ENCODE results near the gene C21orf91.

C21orf91 gene

DNA sequence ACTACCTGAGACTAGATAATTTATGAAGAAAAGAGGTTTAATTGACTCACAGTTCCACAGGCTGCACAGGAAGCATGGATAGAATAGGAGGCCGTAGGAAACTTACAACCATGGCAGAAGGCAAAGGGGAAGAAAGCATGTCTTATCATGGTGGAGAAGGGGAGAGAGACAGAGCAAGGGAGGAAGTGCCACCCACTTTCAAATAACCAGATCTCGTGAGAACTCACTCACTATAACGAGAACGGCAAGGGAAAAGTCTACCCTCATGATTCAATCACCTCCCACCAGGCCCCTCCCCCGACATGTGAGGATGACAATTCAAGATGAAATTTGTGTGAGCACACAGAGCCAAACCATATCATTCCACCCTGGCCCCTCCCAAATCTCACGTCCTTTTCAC lies 4.7 kb upstream of the C21orf91 start:
- H3K9ac ChIP-seq (ENCODE audit: low read depth, low read length), result no peak overlapping the region
- H3K4me3 ChIP-seq (ENCODE audit: low read depth, low read length), result no peak overlapping the region
- peaks cover 3% of the 10 kb centered on the region for H3K4me1 ChIP-seq (ENCODE audit: control insufficient read depth, insufficient read depth, low read length)
- no peaks in the 10 kb centered on the region for H3K36me3 ChIP-seq (ENCODE audit: control insufficient read depth, insufficient read depth, low read length)
- no peaks in the 10 kb centered on the region for H3K9me3 ChIP-seq (ENCODE audit: control insufficient read depth, insufficient read depth, low read length)
- no peaks in the 10 kb centered on the region for H3K27me3 ChIP-seq (ENCODE audit: control insufficient read depth, insufficient read depth, low read length)

DNA sequence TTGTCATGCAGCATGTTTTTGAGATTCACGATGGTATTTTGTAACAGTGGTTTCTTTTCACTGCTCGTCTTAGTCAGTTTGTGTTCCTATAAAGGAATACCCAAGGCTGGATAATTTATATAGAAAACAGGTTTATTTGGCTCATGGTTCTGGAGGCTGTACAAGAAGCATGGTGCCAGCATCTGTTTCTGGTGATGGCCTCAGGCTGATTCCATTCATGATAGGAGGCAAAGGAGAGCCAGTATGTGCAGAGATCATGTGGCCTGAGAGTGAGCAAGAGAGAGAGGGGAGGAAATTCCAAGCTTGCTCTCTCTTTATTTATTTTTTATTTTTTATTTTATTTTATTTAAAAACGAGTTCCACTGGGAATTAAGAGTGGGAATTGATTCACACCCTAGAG lies 2.0 kb upstream of the C21orf91 start:
- Histone ChIP-seq H3K9ac (ENCODE audit: low read depth, low read length) (no peak overlapping the region), H3K36me3 (ENCODE audit: control insufficient read depth, insufficient read depth, low read length) (no peaks in the 10 kb centered on the region), H3K27me3 (ENCODE audit: control insufficient read depth, insufficient read depth, low read length) (no peaks in the 10 kb centered on the region), H3K4me1 (ENCODE audit: control insufficient read depth, insufficient read depth, low read length) (no peaks in the 10 kb centered on the region), H3K9me3 (ENCODE audit: control insufficient read depth, insufficient read depth, low read length) (no peaks in the 10 kb centered on the region), H3K4me3 (ENCODE audit: low read depth, low read length) (no peak overlapping the region)

DNA sequence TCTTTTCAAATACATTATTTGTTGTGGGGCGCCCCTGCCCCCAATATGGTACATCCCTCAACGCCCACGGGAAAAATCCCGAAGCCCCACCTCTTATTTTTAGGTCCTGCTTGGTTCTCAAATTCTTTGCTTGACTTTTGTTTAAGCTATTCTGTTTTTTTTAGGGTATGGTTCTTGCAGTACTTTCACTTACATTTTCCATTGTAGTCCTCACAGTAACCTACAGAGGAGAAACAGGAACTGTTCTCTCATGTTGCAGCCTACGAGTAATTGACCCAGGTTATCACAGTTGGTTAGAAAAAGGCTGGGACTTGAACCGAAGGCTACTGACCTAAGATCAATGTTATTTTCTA lies 697 bp upstream of the C21orf91 start:
- Histone ChIP-seq H3K4me3 (ENCODE audit: low read depth, low read length) (peak overlapping the region; percentile 65), H3K36me3 (ENCODE audit: control insufficient read depth, insufficient read depth, low read length) (no peaks in the 10 kb centered on the region), H3K4me1 (ENCODE audit: control insufficient read depth, insufficient read depth, low read length) (no peaks in the 10 kb centered on the region), H3K9ac (ENCODE audit: low read depth, low read length) (peak overlapping the region; percentile 98), H3K27me3 (ENCODE audit: control insufficient read depth, insufficient read depth, low read length) (no peaks in the 10 kb centered on the region), H3K9me3 (ENCODE audit: control insufficient read depth, insufficient read depth, low read length) (no peaks in the 10 kb centered on the region)

DNA sequence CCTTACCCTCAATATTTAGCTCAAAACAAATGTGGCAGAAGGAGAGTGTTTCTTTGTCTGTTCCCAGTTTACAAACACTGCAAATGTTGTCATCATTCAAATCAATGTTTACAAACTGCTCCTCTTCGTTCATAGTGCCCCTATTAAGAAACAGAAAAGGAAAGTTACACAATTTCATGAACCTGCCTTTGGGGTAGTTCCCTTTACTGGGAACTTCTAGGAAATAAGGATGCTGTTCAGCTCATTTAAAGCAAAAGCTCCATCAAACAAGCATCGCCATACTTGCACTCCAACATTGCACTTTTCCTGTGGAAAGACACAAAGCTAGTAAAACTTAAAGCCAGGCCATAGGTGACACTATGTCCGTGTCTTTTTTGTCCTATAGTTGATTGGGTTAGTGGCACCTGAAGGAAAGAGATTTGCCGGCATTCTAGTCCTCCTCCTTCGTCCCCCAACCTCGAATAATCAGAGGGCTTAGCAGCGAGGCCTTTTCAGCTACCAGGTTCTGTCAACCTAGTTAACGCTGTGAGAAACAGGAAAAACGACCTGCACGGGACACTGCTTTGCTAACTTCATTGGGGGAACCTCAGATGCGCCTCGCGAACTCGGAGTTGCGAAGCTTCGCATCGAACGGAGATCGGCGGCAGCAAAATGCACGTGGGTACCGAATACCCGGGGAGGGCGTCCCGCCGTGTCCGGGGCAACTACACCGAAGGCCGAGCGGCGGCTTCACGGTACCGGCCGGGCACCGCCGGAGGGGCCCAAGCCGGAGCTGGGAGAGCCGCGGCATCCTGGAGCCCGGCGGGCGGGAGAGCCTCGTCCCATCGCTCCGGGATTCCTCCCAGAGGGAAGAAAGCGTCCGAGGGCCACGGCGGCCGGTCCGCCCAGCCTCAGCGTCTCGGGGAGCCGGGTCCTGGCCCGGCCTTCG lies 706 bp downstream of the C21orf91 start:
- Histone ChIP-seq H3K36me3 (ENCODE audit: control insufficient read depth, insufficient read depth, low read length) (no peaks in the 10 kb centered on the region), H3K27me3 (ENCODE audit: control insufficient read depth, insufficient read depth, low read length) (no peaks in the 10 kb centered on the region), H3K4me1 (ENCODE audit: control insufficient read depth, insufficient read depth, low read length) (no peaks in the 10 kb centered on the region), H3K4me3 (ENCODE audit: low read depth, low read length) (peak overlapping the region; percentile 65), H3K9me3 (ENCODE audit: control insufficient read depth, insufficient read depth, low read length) (no peaks in the 10 kb centered on the region), H3K9ac (ENCODE audit: low read depth, low read length) (peak overlapping the region; percentile 95)

DNA sequence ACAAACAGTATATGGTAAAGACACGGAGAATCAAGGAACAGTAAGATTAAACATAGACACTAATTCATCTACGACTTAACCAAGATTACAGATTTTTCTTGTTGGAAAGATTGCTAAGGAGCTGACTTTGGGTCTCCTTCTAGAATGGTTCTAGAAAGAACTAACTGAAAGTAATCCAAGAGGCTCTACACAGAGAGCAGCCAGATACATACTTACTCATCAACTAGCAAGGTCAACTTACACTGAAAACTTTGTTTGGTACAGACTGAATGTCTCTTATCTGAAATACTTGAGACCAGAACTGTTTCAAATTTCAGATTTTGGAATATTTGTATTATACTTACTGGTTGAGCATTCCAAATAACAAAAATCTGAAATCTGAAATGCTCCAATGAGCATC lies 5.8 kb downstream of the C21orf91 start:
- no peak overlapping the region for H3K9ac ChIP-seq (ENCODE audit: low read depth, low read length)
- H3K9me3 ChIP-seq (ENCODE audit: control insufficient read depth, insufficient read depth, low read length), result peaks cover 12% of the 10 kb centered on the region
- H3K4me1 ChIP-seq (ENCODE audit: control insufficient read depth, insufficient read depth, low read length), result no peaks in the 10 kb centered on the region
- H3K4me3 ChIP-seq (ENCODE audit: low read depth, low read length), result no peak overlapping the region
- no peaks in the 10 kb centered on the region for H3K27me3 ChIP-seq (ENCODE audit: control insufficient read depth, insufficient read depth, low read length)
- H3K36me3 ChIP-seq (ENCODE audit: control insufficient read depth, insufficient read depth, low read length), result peaks cover 16% of the 10 kb centered on the region

DNA sequence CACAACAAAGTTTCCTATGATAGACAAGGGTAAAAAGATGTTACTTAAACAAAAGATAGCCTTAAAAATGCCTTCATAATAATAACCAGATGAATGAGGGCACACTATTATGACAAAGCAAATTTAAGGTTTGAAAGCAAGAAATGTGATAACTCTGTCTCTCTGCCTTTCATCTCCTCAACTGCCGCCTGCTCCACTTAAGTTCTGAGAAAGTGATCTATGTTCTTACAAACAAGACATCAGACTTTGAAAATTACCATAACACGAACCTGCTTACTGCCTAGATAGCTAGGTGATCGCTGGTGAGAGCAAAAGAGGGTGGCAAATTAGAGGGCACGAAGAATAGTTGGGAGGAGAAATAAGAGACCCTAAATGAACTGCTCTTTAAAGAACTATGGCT lies 13.2 kb downstream of the C21orf91 start:
- H3K4me3 ChIP-seq (ENCODE audit: low read depth, low read length), result no peak overlapping the region
- peaks cover 20% of the 10 kb centered on the region for H3K9me3 ChIP-seq (ENCODE audit: control insufficient read depth, insufficient read depth, low read length)
- no peaks in the 10 kb centered on the region for H3K4me1 ChIP-seq (ENCODE audit: control insufficient read depth, insufficient read depth, low read length)
- no peaks in the 10 kb centered on the region for H3K27me3 ChIP-seq (ENCODE audit: control insufficient read depth, insufficient read depth, low read length)
- peaks cover 18% of the 10 kb centered on the region for H3K36me3 ChIP-seq (ENCODE audit: control insufficient read depth, insufficient read depth, low read length)
- H3K9ac ChIP-seq (ENCODE audit: low read depth, low read length), result no peak overlapping the region

DNA sequence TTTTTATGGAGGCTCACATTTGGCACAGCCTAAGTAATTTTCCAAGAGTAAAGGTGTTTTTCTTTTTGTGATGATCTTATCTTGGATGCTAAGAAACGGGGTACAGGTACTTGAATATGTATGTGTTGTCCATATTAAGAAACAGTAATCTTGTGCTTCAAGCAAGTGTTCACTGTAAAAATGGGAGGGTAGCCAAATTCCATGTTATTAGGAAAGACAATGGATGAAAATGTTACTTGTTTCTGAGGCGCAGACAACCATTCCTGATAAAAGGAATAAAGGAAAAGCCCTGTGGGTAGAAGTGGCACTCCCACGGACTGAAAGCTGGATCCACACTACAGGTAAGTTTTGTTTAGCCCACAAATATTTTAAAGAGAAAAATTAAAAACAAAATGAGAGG lies 15.6 kb downstream of the C21orf91 start:
- Histone ChIP-seq H3K4me1 (ENCODE audit: control insufficient read depth, insufficient read depth, low read length) (no peaks in the 10 kb centered on the region), H3K27me3 (ENCODE audit: control insufficient read depth, insufficient read depth, low read length) (no peaks in the 10 kb centered on the region), H3K9ac (ENCODE audit: low read depth, low read length) (no peak overlapping the region), H3K4me3 (ENCODE audit: low read depth, low read length) (no peak overlapping the region), H3K9me3 (ENCODE audit: control insufficient read depth, insufficient read depth, low read length) (peaks cover 10% of the 10 kb centered on the region), H3K36me3 (ENCODE audit: control insufficient read depth, insufficient read depth, low read length) (peaks cover 9% of the 10 kb centered on the region)

DNA sequence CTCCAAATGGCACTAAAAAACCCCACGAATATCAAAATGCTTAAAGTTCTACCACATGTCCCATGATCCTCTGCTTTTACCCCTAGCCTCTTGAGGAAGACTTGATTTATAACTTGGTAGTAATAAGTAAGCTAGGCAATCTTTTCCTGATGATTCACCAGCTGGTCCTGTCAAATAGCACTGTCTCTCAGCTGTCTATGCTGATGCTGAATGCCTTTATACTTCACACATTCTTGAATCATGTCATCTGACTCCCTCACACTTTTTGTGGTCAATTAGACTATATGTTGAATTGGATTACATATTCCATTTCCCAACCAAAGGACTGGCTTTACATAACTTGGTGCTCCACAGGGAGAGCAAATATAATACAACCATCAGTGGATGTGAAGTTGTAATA lies 16.6 kb downstream of the C21orf91 start:
- no peaks in the 10 kb centered on the region for H3K27me3 ChIP-seq (ENCODE audit: control insufficient read depth, insufficient read depth, low read length)
- H3K9ac ChIP-seq (ENCODE audit: low read depth, low read length), result no peak overlapping the region
- H3K36me3 ChIP-seq (ENCODE audit: control insufficient read depth, insufficient read depth, low read length), result no peaks in the 10 kb centered on the region
- H3K9me3 ChIP-seq (ENCODE audit: control insufficient read depth, insufficient read depth, low read length), result no peaks in the 10 kb centered on the region
- H3K4me1 ChIP-seq (ENCODE audit: control insufficient read depth, insufficient read depth, low read length), result no peaks in the 10 kb centered on the region
- no peak overlapping the region for H3K4me3 ChIP-seq (ENCODE audit: low read depth, low read length)

DNA sequence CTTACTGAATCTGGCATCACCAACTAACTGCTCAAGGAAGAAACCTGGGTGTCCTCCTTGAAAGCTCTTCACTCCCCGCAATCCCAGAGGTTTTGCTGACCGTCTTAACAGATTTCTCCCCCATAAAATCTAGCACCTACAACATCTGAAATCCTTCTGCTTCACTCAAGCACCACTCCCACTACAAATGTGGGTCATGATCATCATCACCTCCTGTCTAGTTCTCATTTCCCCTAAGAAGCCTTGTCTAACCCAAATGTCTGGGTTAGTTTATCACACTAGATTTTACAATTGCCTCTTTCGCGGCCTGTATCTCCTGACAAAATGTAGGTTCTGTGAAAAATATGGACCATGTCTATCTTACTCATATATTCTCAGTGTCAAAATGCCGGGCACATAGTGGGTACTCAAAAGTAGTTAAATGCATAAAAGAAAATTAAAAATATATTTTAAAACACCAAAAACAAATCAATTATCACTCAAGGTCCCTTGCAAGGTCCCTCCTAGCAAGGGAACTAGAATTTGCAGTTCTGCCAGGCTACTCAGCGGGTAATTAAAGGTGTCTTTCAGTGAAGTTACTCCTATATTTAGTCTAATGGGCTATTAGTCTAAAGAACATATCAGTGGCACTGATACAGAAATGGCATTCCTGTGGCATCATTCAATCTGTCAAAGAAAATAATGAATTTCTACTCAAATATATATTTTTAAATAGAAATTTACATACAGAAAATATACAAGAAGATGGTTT lies 19.6 kb downstream of the C21orf91 start:
- no peaks in the 10 kb centered on the region for H3K4me1 ChIP-seq (ENCODE audit: control insufficient read depth, insufficient read depth, low read length)
- no peaks in the 10 kb centered on the region for H3K9me3 ChIP-seq (ENCODE audit: control insufficient read depth, insufficient read depth, low read length)
- no peaks in the 10 kb centered on the region for H3K27me3 ChIP-seq (ENCODE audit: control insufficient read depth, insufficient read depth, low read length)
- no peaks in the 10 kb centered on the region for H3K36me3 ChIP-seq (ENCODE audit: control insufficient read depth, insufficient read depth, low read length)
- H3K9ac ChIP-seq (ENCODE audit: low read depth, low read length), result no peak overlapping the region
- no peak overlapping the region for H3K4me3 ChIP-seq (ENCODE audit: low read depth, low read length)

DNA sequence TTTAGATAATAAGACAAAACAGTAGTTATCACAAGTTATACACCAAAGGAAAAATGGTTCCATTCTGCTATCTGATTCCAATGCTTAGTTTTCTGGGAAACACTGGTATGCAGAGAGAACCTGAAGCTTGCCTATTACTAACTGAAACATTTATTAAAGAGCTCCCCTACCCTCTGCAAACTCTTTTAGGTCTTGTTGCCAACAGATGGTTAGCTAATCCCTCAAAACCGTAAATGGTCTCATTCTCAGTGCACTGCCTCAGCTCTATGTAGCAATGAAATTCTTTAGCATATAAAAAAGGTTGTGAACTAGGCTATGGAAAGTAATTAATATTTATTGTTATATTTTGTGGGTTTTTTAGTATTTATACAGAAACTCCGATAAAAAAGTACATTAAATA lies 20.4 kb downstream of the C21orf91 start:
- no peaks in the 10 kb centered on the region for H3K4me1 ChIP-seq (ENCODE audit: control insufficient read depth, insufficient read depth, low read length)
- no peaks in the 10 kb centered on the region for H3K36me3 ChIP-seq (ENCODE audit: control insufficient read depth, insufficient read depth, low read length)

DNA sequence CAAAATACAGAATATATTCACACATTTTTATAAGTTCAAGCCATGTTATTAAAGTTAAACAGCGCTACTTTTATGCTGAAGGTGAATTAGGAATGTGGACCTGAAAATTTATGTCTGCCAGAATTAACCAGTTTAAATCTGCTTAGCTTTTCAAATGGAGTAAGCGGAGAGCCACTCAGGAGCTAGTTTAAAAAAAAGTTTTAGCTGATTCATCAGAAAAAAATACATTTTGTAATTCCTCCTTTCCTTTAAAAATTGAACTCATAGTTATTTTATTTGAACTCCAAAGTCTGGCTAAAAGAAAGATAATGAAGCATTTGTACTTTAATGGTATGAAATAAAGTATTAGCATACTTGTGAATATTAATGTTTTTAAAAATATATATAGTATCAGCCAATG lies 21.2 kb downstream of the C21orf91 start:
- no peaks in the 10 kb centered on the region for H3K4me1 ChIP-seq (ENCODE audit: control insufficient read depth, insufficient read depth, low read length)
- H3K36me3 ChIP-seq (ENCODE audit: control insufficient read depth, insufficient read depth, low read length), result no peaks in the 10 kb centered on the region
- H3K9ac ChIP-seq (ENCODE audit: low read depth, low read length), result no peak overlapping the region
- no peaks in the 10 kb centered on the region for H3K27me3 ChIP-seq (ENCODE audit: control insufficient read depth, insufficient read depth, low read length)
- H3K9me3 ChIP-seq (ENCODE audit: control insufficient read depth, insufficient read depth, low read length), result no peaks in the 10 kb centered on the region
- no peak overlapping the region for H3K4me3 ChIP-seq (ENCODE audit: low read depth, low read length)

More for the DNA sequence above, 20.4 kb downstream of the C21orf91 start:
- Histone ChIP-seq H3K4me3 (ENCODE audit: low read depth, low read length) (no peak overlapping the region), H3K27me3 (ENCODE audit: control insufficient read depth, insufficient read depth, low read length) (no peaks in the 10 kb centered on the region), H3K9me3 (ENCODE audit: control insufficient read depth, insufficient read depth, low read length) (no peaks in the 10 kb centered on the region), H3K9ac (ENCODE audit: low read depth, low read length) (no peak overlapping the region)

DNA sequence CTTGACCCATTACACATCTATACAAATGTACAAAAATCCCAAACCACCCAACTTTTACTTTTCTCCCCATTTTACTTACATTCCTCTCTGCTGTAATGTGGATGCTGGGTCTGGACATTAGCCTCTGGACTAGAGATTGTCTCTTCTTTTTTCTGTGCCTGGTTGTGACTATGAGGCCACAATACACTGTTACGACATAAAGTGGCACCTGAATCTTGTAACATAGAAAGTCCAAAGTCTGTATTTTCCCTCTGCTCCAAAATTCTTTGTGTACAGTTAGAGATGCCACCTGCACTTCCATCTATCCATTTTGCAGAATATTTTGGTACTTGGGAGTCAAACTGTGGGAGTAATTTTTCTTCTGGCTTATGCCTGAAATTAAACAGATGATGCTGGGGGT lies 22.7 kb downstream of the C21orf91 start:
- Histone ChIP-seq H3K4me1 (ENCODE audit: control insufficient read depth, insufficient read depth, low read length) (no peaks in the 10 kb centered on the region), H3K9me3 (ENCODE audit: control insufficient read depth, insufficient read depth, low read length) (no peaks in the 10 kb centered on the region), H3K27me3 (ENCODE audit: control insufficient read depth, insufficient read depth, low read length) (no peaks in the 10 kb centered on the region), H3K36me3 (ENCODE audit: control insufficient read depth, insufficient read depth, low read length) (no peaks in the 10 kb centered on the region), H3K9ac (ENCODE audit: low read depth, low read length) (no peak overlapping the region), H3K4me3 (ENCODE audit: low read depth, low read length) (no peak overlapping the region)
